22Rv1 (cell line): ENCODE measurements around the gene RCN2.

ENCODE experiments used
- CTCF ChIP-seq: fragments of 450-650 bp; IDR thresholded peaks from 2 replicates; pipeline ENCODE4 v1.5.1; 2017; ENCODE audit warnings: mild to moderate bottlenecking
- ZFX ChIP-seq: fragments of 450-650 bp; IDR thresholded peaks from 2 replicates; pipeline ENCODE4 v1.6.1; 2017; ENCODE audit warnings: antibody characterized with exemption, borderline replicate concordance

- TF ChIP-seq CTCF (no peak), ZFX (no peak)
Measured at GRCh38 chr15:76979996-76980520, 48.5 kb downstream of the RCN2 start.
